HG03575 (cell line): ENCODE data around the gene ACTR3.

Source experiments
- ATAC-seq: cut with Tn5 transposase; IDR thresholded peaks from one replicate; pipeline ENCODE4 v1.9.1; 2021; ENCODE audit not compliant: unreplicated experiment, insufficient number of reproducible peaks, low FRiP score; ENCODE audit errors: extremely low read depth

ACTR3 gene

DNA sequence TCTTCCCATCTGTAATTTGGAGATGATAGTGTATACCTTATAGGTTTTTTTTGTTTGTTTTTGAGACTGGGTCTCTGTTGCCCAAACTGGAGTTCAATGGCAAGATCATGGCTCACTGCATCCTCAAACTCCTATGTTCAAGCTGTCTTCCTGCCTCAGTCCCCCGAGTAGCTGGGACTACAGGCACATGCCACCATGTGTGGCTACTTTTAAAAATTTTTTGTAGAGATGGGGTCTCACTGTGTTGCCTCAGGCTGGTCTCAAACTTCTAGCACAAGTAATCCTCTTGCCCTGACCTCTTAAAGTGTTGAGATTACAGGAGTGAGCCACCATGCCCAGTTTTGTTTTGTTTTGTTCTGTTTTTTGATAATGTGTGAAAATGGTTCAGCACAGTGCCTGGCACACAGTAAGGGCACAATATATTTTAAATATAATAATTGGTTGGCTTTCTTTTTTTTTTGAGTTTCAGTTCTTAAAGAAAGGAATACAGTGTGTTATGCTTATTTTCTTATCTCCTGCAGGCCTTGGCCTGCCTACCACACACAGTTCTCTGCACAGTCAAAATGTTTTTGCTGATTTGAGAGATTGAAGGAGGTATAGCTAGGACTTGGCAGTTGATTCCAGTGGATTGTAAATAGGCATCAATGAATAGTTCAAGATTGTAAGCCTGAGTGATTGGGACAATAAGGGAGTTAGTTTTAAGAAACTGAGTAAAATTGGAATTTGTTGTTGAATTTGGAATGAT is 6.1 kb downstream of the ACTR3 start:
- ATAC-seq = no peak

DNA sequence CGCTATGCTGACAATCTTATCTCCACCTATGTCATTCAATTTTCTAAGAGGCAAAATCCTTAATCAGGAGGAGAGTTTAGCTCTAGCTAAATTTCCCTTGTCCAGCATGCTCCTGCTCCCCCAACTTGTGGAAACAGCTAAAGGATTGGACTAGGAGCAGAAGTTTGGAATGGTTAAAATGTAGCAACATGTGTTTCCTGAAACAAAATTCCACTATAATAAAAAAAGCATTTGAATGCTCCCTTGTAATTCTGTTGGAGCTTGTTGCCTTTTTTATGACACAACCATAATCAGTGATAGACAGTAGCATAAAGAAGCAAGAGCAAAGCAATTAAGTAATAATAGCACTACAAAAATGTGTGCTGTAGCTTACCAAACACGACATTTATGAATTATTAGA is 6.9 kb downstream of the ACTR3 start:
- ATAC-seq = no peak

DNA sequence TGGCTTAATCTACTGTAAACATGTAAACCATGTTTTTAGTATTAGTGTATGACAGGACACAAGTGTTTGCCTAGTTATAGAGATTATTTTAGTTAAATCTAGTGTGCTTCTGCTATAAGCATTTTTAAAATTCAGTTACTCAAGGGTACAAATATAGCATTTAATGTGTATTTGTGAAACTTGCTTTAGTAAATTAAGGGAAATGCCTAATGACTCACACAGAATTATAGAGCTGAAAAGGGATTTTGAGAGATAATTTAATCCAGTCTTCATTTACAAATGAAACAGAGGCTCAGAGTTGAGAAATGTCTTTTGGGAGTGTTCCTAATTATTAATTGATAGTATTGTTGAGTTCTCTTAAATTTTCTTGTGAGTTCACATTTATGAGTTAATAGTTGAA is 8.2 kb downstream of the ACTR3 start:
- no peak for ATAC-seq

DNA sequence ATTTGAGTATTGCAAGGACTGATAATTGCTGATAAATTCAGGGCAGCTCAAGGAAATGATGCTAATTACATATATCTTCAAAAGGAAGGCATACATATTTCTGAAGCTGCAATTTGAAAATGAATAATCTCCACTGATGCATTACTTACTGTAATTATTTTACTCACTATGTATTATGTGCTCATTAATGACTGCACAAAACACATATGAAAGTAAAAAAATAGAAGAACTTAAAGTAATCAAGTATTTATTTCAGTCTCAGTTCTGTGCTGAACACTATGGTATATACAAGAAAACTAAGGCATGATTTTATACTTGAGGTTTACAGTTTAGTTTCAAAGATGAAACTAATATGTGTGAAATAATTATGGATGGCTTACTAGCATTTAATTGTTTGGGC is 9.3 kb downstream of the ACTR3 start:
- no peak for ATAC-seq

DNA sequence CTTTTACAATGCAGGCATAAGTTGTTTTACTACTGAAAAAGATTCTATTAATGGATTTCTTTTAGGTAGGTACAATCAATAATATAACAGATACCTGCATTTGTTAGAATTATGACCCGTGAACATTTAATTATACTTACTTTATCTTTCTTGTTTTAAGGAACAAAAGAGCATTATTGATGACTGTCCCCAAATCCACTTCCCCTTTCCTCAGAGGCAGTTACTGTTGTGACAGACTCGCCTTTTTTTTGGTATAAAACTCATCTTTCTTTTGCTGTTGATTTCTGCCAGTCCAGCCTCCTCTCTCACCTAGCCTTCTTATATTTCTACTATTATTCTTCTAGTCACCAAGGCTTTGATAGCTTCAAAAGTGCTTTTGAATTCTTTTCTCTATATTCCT is 12.1 kb downstream of the ACTR3 start:
- no peak for ATAC-seq

DNA sequence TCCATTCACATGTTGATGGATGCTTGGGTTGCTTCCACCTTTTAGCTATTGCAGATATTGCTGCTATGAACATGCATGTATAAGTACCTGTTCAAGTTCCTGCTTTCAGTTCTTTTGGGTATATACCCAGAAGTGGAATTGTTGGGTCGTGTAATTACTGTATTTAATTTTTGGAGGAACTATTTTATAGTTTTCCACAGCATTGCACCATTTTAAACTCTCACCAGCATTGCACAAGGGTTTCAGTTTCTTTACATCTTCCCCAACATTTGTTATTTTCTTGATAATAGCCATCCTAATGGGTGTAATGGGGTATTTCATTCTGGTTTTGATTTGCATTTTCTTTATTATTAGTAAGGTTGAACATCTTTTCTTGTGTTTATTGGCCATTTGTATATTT is 16.0 kb downstream of the ACTR3 start:
- no peak for ATAC-seq

DNA sequence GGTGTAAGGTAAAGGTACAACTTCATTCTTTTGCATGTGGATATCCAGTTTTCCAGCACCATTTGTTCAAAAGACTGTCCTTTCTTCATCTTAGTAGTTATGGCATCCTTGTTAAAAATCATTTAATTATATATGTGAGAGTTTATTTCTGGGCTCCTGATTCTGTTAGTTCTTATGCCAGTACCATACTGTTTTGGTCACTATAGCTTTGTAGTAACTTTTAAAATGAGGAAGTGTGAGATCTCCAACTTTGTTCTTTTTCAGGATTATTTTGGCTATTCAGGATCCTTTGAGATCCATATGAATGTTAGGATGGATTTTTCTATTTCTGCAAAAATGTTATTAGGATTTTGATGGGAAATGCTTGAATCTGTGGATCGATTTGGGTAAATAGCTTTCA is 16.8 kb downstream of the ACTR3 start:
- no peak for ATAC-seq

DNA sequence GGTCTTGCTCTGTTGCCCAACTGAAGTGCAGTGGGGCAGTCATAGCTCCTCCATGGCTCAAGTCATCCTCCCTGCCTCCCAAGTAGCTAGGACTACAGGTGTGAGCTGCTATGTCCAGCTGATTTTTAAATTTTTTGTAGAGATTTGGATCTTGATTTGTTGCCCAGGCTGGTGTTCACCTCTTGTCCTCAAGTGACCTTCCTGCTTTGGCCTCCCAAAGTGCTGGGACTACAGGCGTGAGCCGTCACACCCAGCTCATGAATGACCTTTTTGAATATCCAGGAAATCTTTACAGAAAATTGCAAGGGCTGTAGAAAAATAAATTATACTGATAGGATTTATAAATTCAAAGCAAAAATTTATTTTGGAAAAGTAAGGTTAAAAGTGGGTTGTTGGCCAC is 17.4 kb downstream of the ACTR3 start:
- no peak for ATAC-seq

DNA sequence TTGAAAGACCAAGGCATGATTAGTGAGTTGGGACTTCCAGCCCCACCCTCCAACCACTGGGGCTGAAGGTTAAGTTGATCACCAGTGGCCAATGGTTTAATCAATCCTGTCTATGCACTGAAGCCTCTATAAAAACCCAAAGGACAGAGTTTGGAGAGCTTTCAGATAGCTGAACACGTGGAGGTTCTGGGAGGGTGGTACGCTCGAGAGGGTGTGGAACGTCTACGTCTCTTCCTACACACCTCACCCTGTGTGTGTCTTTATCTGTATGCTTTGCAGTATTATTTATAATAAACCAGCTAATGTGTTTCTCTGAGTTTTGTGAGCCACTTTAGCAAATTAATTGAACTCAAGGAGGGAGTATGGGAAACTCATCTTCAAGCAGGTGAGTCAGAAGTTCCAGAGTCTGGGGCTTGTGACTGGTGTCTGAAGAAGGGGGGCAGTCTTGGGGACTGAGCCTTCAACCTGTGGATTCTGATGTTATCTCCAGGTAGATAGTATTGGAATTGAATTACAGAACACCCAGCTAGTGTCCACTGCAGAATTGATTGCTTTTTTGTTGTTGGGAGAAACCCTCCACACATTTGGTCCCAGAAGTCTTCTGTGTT is 20.3 kb downstream of the ACTR3 start:
- ATAC-seq = no peak

DNA sequence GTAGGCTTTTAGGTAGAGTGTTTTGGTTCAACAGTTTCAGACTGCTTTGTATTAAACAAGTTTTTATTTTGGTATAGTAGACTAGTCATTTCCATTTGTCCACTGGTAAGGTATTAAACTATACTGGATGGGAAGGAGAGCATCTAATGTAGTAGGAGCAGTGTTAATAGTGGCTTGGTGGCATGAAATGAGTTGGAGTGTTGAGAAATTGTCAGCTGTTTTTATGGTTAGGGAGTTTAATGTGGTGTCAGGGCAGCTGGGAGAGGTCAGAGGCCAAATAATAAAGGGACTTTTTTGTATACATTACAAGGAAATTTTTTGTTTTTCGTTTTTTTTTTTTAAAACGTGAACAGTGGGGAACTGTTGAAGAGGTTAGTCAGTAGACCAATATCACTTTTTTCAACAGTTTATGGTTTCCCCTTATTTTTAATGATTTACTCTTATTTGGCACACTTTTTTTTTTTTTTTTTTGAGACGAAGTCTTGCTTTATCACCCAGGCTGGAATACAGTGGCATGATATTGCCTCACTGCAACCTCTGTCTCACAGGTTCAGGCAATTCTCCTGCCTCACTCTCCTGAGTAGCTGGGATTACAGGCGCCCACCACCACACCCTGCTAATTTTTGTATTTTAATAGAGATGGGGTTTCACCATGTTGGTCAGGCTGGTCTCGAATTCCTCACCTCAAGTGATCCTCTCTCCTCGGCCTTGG is 21.2 kb downstream of the ACTR3 start:
- no peak for ATAC-seq

DNA sequence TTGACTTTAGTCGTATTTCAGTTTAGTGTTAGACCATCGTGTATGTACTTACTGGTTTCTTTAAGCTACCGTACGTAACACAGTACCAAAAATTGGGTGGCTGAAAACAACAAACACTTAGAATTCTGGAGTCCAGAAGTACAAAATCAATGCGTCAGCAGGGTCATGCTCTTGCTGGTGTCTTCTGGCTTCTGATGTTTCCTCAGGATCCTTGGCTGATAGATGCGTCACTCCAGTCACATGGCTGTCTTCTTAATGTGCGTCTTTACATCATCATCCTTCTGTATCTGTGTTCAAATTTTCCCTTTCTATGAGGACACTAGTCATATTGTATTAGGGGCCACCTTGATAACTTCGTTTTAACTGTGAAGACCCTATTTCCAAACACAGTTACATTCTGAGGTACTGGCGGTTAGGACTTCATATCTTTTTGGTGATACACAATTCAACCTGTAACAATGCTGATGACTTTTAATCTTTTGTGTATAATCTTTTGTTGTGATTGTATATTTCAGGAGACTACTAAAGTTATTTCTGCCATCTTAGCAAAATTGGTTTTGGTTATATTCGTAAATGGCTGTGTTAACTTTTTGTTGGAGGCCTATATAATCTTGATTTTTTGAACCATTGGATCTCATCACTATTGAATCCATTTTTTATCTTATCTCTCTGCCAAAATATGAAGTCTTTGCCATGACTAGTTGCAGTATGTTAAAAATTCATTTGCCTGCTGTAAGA is 25.4 kb downstream of the ACTR3 start:
- no peak for ATAC-seq

DNA sequence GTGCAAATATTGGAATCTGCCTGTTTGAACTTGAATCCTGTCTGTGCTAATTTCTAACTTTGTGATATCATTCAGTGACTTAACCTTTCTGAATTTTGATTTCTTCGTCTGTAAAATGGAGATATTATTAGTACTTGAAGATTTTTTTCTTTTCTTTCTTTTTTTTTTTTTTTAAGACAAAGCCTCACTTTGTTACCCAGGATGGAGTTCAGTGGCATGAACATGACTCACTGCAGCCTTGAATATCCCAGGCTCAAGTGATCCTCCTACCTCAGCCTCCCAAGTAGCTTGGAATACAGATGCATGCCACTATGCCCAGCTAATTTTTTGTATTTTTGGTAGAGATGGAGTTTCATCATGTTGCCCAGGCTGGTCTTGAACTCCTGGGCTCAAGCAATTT is 28.3 kb downstream of the ACTR3 start:
- no peak for ATAC-seq

DNA sequence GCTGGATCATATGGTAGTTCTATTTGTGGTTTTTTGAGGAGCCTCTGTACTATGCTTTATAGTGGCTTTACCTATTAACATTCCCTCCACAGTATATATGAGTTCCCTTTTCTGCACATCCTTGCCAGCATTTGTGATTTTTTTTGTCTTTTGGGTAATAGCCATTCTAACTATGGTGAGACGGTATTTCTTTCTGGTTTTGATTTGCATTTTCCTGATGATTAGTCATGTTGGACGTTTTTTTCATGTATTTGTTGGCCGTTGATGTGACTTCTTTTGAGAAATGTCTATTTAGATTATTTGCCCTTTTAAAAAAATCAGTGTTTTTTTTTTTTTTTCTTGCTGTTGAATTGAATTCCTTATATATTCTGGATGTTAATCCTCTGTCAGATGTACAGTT is 31.1 kb downstream of the ACTR3 start:
- ATAC-seq = no peak

DNA sequence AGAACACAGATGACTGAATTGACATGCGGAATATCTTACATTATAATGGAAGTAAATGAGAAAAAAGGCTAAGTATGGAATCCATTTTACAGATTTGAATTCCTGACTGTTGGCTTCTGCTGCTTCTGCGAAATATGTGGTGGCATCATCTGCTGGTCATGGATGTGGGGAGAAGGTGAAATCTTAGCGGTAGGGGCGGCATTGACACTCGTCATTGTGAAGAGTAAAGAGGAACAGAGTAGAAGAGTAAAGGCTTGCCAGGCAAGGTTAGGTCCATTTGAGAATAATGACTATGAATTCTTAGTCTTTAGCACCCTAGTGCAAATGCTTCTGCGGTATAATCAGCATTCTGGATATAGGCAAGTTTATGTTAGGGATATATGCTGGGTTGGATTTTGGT is 32.4 kb downstream of the ACTR3 start:
- ATAC-seq = no peak

DNA sequence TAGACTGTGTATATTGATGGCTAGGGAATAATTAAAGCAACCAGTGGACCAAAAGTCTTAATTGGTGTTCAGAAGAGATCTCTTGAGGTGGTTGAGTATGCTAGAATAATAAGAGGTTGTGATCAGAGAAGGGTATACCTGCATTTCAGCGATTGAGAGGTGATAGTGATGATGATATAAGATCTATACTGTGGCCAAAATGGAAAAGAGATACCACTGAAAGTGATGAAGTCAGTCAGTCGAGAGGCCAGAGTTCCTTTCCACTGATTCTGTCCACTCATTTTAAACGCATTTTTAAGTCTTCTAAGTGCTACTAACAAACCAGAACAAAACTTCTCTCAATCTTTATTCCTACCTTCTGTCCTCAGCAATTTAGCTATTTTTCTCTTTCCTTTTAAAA is 32.9 kb downstream of the ACTR3 start:
- ATAC-seq = no peak

DNA sequence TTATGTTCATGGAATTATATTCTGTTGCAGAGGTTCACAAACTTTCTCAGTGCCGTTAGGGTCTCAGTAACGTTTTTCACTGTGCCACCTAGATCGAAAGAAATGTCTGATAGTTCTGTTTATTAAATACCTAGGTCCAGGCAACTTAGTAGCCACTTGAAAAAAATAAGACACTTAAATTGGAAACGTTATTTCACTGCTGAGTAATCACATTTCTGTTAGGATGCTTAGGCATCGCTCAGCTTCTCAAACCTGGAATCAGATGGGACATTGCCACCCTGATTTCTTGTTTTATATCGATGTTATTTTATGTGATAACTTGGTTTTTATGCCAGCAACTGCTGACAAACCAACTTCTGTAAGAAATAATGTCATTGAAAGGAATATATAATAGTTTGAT is 36.0 kb downstream of the ACTR3 start:
- no peak for ATAC-seq

DNA sequence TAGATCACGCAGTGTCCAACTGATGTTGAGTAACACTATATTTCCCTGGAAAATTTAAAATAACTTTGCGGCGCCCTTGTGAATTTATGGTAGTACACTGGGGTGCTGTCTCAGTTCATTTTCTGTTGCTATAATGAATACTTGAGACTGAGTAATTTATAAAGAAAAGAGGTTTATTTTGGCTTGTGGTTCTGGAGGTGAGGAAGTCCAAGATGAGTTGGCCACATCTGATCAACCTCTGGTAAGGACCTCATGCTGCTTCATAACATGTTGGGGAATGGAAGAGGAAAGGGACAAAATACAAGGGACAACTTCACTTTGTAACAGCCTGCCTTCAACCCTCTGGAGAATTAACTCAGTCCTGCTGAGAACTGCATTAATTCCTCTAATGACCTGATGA is 36.4 kb downstream of the ACTR3 start:
- no peak for ATAC-seq

DNA sequence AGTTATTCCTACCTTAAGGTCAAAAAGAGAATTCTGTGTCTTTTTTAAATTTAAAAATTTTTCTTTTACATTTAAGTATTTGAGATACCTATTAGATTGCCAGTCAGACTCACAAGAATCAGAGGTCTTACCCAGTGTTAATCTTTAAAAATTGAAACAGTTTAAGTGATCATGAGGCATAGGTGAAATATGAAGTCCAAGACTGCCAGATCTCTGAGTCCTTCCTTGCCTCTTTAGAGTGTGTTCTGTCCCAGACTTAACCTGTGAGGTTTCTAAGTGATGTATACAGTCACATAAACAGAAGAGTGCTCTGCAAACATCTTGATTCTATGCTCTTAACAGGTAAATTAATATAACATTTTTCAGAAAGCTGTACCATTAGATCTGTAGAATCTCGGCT is 40.6 kb downstream of the ACTR3 start:
- ATAC-seq = no peak

DNA sequence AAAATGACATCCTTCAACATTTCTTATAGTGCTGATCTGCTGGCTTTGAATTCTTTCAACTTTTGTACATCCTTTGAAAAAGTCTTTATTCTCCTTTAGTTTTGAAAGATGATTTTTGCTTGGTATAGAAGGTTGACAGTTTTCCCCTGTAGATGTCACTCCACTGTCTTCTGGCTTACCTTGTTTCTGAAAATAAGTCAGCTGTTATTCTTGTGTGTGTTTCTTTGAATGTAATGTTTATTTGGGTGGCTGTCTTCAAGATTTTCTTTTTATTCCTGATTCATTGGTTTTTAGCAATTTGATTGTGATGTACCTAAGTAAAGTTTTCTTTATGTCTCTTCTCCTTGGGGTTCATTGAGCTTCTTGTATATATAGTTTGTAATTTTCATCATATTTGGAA is 47.6 kb downstream of the ACTR3 start:
- ATAC-seq = no peak

DNA sequence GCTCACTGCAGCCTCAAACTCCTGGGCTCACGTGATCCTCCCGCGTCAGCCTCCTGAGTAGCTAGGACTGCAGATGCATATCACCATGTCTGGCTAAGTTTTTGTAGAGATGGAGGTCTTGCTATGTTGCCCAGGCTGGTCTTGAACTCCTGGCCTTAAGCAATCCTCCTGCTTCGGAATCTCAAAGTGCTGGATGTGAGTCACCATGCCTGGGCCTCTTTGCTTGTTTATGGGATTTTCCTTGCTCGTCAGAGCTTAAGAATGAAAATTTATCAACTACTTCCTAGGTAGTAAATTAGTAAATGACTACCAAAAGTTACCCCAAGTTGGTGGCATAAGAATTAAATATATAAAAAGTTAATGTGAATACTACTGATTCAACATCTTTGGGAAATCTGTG is 51.0 kb downstream of the ACTR3 start:
- no peak for ATAC-seq
